NOMO-1 treated with DMSO at 0.1 percent for 48 hours (cell line): ENCODE measurements around the gene MYH14.

Experiments
- DNase-seq: peaks from one replicate; lab custom pipeline; 2025; ENCODE audit not compliant: unreplicated experiment; lab: John Stamatoyannopoulos, UW

MYH14 gene

DNA sequence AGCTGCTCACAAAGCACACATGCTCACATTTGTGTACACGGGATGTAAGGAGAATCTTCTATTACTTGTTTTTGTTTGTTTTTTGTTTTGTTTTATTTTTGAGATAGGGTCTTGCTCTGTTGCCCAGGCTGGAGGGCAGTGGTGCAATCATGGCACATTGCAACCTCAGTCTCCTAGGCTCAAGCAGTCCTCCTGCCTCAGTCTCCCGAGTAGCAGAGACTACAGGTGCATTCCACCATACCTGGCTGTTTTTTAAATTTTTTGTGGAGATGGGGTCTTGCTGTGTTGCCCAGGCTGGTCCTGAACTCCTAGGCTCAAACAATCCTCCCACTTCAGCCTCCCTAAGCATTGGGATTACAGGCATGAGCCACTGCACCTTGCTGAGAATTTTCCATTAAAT, 83.9 kb downstream of the MYH14 start:
- DNase-seq: no peak

- DNase-seq: no peak
Observed at GRCh38 chr19:50288954-50289353, 85.5 kb downstream of the MYH14 start.

GRCh38 chr19:50290011-50290410, 86.6 kb downstream of the MYH14 start:
- DNase-seq: no peak

DNA sequence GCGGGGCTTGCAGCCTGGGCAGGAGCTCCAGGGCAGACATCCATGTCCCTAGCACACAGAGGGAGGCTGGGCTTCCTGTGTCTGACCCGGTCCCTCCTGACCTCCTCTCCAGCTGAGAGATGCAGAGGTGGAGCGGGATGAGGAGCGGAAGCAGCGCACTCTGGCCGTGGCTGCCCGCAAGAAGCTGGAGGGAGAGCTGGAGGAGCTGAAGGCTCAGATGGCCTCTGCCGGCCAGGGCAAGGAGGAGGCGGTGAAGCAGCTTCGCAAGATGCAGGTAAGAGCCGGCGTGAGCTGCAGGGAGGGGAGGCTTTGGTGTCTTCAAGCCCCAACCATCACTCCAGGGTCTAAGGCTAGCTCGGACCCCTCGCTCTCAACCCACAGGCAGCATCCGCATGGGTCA, 87.4 kb downstream of the MYH14 start:
- DNase-seq: no peak

GRCh38 chr19:50292216-50292827, 88.9 kb downstream of the MYH14 start:
- no peak for DNase-seq

GRCh38 chr19:50293263-50294004, 90.0 kb downstream of the MYH14 start:
- DNase-seq: no peak

DNA sequence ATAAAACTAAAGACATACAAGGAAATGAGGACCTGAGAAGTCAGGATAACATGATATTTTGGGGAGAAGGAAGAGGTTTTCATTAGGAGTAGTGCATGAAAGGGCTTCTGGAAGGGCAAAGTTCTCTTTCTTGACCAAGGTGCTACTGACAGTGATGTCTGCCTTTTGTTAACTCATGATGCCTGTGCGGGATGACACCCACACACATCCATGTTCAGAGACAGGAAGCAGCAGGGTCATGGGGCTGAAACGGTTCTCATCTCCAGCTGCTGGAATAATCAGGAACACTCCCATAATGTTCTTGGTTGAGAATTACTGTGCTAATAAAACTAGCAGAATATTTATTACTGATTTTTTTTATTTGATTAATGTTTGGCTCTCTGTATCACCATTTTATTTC, 96.6 kb downstream of the MYH14 start:
- DNase-seq: no peak

DNA sequence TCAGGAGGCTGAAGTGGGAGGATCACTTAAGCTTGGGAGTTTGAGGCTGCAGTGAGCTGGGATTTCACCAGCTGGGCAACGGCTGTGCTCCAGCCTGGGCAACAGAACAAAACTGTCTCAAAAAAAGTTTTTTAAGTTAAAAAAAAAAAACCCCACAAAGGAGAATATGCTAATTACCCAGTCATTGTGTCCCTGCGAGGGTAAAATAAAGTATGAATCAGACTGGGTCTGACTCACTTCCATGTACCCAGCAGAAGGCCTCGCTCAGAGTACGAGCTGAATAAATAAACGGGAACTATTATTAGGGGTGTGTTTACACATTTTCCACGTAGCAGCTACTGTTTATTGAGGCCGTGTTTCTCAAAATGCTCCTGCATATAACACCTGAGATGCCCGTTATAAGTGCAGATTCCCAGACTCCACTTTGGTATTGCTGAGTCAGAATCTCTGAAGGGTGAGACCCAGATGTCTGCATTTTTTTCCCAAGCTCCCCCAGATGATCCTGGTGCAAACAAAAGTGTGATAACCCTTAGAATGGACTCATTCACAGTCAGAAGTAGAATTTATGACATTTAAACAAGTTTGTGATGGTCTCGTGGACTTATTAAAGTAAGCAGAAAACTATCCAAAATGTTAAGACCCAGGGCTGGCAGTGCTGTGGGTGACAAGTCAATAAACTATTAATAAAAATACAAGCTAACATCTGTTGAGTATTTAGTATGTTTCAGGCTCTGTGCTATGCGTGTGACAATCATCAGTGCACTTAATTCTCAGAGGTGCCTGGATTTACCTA, 97.6 kb downstream of the MYH14 start:
- DNase-seq: peak; percentile 53

DNA sequence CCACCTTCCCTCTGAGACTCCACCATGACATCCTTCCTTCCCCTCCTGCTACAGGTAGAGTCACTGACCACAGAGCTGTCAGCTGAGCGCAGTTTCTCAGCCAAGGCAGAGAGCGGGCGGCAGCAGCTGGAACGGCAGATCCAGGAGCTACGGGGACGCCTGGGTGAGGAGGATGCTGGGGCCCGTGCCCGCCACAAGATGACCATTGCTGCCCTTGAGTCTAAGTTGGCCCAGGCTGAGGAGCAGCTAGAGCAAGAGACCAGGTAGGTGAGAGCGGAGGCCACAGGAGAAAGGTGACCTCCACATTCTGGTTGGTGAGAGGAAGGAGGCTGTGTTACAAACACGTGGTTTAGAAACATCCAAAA, 98.2 kb downstream of the MYH14 start:
- DNase-seq: no peak

DNA sequence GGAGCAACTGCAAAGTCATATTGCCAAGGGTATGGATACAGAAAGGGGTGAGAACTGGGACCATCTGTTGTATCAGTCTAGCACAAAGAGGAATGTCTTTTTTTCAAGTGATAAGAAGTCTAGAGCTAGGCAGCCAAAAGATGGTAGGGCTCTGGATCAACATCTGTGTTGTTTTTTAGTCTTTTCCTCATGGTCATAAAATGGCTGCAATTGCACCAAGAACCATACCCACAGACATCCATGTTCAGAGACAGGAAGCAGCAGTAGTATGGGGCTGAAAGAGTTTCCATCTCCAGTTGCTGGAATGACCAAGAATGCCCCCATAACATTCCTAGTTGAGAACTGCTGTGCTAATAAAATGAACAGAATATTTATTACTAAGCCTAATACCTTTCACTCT, 100.1 kb downstream of the MYH14 start:
- no peak for DNase-seq

- DNase-seq: no peak
Observed at GRCh38 chr19:50308991-50309390, 105.6 kb downstream of the MYH14 start.

DNA sequence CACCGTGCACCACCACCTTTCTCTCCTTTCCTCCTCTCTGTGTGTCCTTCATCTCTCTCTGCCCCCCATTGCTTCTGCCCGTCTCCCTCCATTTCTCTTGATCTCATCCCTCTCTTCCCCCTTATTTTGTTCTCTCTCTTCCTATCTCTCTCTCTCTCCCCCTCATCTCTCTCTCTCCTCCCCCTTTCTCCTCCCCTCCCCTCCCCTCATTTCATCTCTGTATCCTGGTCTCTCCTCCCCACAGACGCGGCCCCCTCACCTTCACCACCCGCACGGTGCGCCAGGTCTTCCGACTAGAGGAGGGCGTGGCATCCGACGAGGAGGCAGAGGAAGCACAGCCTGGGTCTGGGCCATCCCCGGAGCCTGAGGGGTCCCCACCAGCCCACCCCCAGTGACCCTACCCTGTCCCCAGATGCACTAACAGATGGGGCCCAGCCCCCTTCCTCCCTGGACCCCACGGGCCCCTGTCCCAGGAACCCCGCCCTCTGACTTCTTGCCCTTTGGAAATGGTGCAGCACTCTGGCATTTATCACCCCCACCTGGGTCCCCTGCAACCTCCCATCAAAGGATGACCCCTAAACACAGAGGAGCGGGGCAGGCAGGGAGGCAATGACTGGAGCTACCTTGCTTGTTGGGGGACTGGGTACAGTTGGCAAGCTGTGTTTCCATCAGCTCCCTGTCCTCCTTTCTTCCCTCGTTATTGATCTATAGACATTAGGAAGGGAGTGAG, 106.1 kb downstream of the MYH14 start:
- no peak for DNase-seq

GRCh38 chr19:50310759-50311465, 107.5 kb downstream of the MYH14 start:
- DNase-seq: no peak

DNA sequence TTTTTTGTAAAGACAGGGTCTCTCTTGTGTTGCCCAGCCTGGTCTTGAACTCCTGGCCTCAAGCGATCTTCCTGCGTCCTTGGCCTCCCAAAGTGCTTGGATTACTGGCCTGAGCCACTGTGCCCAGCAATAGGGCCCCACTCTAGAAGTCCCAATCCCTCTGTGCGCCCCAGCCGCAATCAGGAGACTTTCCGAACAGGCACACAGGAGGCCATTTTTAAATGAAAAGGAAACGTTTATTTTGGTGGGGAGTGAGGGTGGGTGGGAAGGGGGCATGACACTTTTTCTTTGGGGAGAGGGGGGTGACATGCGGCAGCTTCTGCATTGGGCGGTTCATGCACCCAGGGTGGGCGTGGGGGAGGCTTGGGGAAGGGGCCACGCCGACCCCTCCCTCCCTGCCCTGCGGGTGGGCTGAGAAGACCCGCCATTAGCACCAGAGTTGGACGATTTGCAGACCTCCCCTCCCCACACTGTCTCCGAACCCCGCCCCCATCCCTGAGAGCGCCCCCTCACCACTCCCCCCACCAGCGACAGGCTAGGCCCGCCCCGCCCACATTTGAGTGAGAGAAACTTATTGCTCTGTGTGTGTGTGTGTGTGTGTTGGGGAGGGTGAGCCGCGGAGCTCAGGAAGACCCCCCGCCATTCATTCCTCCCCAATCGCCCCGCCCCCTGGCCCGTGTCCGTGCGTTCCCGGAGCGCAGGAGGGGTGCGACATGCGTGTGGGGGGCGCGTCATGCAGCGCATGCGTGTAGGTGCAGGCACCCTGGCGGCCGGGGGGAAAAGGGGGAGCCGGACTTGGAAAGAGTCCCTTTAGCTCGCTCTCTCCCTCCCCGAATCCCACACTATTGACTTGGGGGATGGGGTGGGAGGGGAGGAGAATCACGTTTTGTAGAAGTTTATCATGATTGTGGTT, 108.6 kb downstream of the MYH14 start:
- DNase-seq: no peak

GRCh38 chr19:50312967-50313811, 109.8 kb downstream of the MYH14 start:
- no peak for DNase-seq

GRCh38 chr19:50313812-50314536, 110.6 kb downstream of the MYH14 start:
- DNase-seq: no peak

DNA sequence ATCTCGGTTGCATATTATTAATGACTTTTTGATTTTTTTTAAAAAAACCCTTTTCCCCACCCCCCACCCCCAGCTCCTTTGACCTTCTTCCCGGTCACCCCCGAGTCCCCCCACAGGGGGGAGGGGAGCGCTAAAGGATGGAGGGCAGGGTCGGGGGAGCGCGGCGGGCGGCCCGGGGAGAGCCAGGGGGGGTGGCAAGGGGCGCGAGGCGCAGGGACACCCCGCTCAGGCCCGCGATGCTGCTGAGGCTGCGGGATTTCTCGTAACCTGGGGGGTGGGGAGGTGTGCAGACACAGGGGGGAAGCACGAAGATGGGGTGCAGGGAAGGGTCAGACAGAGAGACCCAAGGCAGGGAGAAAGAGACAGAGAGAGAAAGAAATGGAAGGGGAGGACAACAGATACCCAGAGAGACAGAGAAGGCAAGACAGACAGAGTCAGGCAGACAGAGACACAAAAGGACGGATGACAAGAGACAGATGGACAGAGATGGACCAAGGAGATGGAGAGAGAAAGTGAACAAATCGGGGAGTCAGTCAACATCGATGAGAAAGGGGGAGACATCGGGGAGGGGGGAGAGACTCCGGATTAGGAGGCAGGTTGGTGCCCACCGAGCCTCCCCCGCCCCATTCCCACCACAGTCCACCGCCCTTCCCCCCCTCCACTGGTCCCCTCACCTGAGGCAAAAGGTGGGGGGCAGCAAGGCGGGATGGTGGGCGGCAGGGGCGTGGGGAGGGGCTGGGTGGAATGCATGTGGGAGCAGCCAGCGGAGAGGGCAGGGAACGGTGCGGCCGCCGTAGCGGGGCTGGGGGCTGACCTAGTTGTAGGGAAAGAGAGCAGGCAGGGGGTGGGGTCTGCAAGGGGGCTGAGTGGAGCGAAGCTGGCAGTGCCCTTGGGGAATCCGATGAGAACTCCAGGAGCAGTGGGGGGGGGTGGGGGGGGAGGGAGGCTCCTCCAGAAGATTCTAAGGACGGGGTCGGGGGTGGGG, 111.6 kb downstream of the MYH14 start:
- DNase-seq: no peak
